HG02840 (cell line): ENCODE data around the gene UCK1.
"Not testable (repeated sequence)": the region's sequence is repeated elsewhere in the genome, so short reads cannot be mapped to it uniquely, and the experiment has no call there.

Source experiments
- ATAC-seq: cut with Tn5 transposase; IDR thresholded peaks from one replicate; pipeline ENCODE4 v1.9.1; 2021; ENCODE audit warnings: mild to moderate bottlenecking, moderate library complexity, moderate number of reproducible peaks; ENCODE audit not compliant: unreplicated experiment, low FRiP score

The UCK1 gene

DNA sequence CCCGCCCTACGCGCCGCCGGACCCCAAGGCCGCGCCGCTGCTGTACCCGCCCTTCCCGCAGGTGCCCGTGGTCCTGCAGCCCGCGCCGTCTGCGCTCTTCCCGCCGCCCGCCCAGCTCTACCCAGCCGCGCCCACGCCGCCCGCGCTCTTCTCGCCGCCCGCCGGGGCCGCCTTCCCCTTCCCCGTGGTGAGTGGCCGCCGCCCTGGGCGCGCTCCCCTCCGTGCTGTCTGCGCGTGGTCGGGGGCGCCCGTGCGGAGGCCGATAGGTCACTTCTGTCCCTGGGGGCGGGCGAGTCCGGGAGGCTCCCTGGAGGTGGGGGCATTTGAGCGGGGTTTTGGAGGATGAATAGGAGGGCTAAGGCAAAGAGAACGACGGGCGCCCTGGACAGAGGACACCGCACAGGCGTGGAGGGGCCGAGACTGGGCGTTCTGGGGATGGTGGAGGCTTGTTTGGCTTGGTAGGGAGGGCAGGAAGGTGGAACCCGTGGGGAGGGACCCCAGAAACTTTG, 23.8 kb upstream of the UCK1 start:
- no peak for ATAC-seq

DNA sequence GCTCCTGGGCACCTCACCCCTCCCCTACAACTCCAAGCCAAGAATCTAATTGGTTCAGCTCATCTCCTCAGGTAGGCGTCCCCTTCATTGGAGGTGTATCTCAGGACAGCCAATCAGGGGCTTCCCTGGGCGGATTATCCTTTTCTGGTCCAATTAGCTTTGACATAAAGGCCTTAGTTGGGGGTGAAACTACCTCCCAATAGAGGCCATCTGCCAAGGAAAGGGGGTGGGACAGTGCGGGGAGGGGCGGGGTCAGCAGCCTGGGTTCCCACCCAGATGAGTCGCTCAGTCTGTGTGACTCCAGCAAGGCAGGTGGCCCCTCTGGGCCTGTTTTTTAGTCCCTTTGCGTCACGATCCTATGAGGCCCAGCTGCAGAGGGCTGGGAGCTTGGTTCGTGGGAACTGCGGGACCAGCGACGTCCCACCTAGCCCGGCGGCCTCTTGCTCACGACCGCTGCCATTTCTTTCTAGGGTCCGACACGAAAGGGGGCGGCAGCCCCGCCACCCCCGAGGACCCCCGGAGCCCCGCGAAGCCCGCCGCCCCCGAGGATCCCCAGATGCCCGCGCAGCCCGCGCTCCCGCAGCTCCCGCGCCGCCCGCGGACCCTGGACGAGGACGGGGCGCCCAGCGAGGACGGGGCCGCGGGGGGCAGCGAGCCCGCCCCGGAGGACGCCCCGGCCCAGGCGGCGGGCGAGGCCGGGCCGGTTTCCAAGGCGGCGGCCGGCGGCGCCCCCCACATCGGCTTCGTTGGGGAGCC, 23.2 kb upstream of the UCK1 start:
- ATAC-seq, result no peak

DNA sequence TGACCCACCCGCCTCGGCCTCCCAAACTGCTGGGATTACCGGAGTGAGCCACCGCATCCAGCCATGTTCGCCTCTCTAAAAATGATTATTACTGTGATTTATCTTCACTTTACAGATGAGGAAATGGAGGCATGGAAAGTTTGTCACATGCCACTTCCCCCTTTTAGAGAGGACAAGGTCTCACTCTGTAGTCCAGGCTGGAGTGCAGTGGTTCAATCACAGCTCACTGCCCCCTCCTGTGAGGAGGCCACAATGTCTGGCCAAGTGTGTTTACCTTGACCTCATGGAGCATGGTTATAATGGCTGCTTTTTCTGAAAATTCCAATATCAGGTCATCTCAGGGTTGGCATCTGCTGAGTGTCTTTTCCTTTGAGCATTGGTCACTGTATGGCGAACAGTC, 21.0 kb upstream of the UCK1 start:
- ATAC-seq, result no peak

DNA sequence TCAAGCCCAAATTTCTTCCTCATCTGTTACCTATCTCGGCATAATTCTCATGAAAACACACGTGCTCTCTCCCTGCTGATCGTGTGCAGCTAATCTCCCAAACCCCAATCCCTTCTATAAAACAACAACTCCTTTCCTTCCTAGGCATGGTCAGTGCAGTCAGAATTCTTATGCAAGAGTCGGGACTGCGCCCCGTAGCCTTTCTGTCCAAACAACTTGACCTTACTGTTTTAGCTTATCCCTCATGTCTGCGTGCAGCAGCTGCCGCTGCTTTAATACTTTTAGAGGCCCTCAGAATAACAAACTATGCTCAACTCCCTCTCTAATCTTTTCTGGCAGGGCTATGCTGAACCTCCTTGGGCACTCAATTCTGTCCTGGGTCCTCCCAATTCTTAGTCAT, 19.4 kb upstream of the UCK1 start:
- ATAC-seq, result not testable (repeated sequence)

DNA sequence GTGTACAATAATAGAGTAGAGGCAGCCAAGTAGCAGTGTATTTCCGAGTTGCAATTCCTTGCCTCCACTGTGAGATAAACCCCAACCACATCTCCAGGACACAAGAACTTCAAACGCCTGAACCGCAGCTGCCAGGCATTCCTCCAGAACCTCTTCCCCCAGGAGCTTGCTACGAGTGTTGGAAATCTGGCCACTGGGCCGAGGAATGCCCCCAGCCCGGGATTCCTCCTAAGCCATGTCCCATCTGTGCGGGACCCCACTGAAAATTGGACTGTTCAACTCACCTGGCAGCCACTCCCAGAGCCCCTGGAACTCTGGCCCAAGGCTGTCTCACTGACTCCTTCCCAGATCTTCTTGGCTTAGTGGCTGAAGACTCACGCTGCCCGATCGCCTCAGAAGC, 18.1 kb upstream of the UCK1 start:
- not testable (repeated sequence) for ATAC-seq

DNA sequence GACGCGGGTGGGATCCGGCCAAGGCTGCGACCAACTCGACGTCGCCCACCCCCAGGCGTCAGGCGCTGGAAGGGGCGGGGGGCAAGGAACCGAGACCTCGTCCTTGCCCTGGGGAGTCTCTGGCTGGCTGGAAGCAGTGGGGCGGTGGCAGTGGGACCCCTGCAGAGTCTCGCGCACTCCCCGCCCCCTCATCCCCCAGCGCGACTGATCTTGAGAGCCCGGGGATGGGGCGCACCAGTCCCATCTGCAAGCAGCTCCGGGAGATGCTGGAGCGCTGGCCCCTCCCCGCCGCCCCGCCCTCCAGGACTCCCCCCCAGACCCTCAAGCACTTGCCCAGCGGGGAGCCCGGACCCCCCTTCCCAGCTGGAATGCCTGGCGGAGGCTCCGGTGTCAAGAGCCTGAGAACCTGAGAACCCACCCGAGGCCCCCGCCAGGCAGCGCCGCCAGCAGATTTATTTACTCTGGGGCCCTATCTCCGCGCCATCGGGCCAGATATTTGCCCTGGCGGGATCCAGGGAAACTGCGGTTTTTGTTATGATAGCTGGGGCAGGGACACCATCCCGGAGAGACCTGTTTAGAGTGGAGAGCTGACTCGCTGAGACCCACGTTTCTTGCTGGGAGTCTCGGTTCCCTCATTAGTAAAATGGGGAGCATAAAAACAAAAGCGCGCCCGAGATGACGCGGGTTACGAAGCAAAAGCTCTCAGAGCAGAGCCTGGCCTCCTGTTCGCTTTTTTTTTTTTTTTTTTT, 15.4 kb upstream of the UCK1 start:
- no peak for ATAC-seq

DNA sequence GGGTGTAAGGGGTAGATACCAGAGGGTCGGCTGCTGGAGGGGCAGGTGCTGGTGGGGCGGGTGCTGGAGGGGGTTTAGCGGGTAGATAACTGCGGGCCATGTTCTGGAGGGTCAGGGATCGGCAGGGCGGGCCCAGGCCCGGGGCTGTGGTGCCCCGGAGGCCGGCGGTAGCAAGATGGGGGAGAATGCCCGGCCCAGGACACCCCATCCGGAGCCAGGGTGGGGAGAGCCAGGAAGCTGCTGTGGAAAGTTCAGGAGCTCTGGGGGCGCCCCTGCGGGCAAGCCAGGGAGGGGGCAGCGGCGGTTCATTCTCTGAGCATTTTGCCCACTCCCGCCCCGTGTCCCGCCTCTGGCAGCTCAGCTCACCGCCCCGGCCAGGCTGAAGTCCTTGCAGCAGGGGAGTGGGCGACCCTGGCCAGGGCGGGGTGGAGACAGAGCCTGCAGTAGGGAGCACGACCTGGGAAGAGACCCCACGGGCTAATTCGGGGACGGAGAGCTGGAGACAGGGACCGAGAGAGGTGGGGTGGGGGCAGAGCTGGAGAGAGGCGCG, 14.8 kb upstream of the UCK1 start:
- no peak for ATAC-seq

DNA sequence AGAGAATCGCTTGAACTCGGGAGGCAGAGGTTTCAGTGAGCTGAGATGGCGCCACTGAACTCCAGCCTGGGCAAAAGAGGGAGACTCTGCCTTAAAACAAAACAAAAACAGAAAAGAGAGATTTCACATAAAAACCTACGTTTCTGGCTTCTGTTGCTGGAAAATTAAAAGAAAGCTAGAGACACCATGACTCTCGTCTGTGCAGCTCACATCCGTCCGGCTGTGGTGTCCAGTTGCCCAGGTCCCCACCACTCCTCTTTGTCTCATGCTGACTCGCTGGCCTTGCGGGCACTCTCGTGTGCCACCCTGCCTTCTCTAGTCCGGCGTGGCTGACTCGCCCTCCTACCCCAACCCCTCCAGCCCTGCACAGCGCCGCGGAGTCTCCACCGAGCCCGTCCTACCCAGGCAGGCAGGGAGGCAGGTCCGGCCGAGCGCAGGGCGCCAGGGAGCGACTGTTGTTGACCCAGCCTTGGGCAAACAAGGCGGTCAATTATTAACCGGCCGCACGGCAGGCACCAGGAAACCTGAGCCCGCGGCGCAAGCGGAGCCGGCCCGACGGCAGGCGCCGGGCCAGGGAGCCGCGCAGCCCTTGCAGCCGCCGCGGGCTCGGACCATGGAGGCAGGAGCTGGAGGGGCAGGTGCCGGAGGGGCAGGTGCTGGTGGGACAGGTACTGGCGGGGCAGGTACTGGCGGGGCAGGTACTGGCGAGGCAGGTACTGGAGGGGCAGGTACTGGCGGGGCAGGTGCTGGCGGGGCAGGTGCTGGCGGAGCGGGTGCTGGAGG, 14.1 kb upstream of the UCK1 start, which contains the start of gene PRRT1B:
Gene PRRT1B, plus strand, starts transcription at position 521 of the 783 bp plus-strand sequence. Its CDS starts 93 bp downstream, at position 614.
- ATAC-seq, result no peak

DNA sequence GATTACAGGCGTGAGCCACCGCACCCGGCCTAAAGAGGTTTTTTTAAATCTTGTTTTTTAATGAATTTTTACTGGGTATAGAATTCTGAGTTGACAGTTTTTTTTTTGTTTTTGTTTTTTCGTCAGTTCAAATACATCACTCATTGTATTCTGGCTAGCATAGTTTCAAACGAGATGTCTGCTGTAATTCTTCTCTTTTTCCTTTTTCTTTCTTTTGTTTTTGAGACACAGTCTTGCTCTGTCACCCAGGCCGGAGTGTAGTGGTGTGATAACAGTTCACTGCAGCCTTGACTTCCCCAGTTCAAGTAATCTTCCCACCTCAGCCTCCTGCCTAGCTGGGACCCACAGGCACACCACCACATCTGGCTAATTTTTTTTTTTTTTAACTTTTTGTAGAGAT, 12.1 kb upstream of the UCK1 start:
- no peak for ATAC-seq

DNA sequence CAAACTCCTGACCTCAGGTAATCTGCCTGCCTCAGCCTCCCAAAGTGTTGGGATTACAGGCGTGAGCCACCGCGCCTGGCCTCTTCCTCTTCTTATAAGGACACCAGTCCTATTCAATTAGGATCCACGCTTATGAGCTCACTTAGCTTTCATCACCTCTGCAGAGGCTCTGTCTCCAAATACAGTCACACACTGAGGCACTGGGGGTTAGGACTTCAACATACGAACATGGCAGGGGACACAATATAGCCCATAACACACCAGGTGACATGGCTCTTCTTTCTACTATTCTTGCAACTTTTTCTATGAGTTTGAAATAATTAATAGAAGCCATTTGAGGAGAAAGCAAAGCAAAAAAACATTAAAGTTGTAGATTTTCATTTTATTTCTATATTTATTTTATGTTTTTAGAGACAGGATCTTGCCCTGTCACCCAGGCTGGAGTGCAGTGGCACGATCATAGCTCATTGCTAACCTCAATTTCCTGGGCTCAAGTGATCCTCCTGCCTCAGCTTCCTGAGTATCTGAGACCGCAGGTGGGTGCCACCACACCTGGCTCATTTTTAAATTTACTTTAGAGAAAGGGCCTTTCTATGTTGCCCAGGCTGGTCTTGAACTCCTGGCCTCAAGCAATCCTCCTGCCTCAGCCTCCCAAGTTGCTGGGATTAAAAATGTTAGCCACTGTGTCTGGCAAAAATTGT, 8.3 kb upstream of the UCK1 start:
- no peak for ATAC-seq

DNA sequence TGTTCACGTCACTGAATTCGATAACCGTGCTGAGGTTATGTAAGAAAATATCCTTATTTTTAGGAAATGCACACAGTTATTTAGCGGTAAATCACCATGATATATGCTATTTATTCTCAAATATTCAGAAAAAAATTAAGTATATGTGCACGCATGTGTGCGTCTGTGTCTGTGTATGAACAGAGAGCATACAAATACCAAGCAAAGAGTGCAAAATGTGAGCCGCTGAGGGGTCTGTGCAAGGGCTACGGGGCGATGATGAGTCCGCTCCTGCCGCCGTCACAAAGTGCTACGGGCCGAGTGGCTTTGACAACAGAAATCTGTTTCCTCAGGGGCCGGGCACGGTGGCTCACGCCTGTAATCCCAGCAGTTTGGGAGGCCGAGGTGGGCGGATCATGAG, 6.9 kb upstream of the UCK1 start:
- no peak for ATAC-seq

DNA sequence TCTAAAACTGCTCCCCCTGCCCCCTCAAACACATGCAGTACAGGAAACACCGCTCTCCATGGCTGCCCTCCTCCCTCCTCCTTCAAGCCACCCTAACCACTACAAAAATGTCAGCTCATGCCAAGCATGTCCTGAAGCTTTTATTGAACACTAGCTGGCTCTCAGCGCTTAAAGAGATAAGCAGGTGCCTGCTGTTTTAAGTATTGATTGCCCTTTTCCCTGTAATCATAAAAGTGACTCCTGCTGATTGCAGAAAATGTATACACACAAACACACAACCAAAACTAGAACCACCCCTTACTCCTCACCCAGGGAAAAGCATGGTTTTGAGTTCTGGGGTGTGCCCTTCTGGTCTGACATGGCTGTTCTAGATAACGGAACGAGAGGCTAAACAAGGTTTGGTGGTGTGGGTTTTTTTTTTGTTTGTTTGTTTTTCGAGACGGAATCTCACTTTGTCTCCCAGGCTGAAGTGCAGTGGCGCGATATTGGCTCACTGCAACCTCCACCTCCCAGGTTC, 3.7 kb upstream of the UCK1 start:
- no peak for ATAC-seq

DNA sequence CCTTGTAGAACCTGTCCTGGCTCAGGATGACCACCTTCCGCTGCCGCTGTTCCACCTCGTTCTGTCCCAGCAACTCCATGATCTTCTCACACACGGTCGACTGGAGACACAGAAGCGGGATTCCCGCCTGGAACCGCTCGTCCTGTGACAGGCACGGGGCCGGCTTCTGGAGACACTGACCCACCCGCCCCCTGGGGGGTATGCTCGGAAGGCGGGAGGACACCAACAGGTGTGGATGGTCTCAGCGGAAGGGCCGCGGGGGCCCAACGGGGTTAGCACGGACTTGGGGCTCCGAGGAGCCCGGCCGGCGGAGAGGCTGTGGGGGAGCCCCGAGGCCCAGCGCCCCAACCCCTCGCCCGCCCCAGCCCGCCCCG, 530 bp downstream of the UCK1 start:
- ATAC-seq, result peak; percentile 7

DNA sequence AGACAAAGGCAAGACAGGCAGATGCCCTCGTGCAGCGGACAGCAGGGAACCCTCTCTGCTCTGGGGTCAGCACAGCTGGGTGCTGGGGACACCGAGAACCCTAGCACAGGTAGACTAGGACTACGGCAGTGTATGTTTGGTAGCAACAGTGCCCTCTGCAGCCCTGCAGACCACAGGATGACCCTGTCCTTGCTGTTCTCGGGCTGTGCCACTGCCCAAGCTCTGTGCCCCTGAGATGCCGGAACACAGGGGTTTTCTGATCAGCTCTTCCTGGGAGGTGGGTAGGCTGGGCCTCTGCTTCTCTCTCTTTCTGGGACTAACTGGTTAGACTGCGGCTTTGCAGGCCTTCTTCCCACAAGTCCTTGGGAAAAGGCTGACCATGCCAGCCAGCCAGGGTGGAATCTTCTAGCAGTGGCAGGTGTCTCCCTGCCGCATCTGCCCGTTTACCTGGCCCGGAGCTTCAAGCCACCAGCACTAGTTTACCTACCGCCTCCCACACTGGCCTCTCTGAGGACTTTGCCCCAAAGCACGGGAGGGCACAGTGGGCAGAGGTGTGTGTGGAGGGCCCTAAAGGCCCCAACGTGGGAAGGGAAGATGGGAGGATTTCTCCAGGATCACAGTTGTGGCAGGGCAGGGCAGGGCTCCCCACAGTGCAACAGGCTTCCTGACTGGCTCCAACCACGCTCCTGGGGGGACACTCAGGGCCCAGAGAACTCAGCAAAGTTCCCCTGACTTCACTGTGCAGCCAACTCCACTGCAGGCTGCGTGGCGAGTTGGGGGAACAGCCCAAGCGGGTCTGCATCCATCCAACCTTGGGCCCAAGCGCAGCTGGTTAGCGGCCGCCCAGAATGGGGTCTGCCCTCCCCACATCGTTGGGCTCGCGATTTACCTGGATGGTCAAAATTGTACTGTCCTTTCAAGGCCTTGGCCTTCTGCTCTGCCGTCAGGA, 1.2 kb downstream of the UCK1 start:
- no peak for ATAC-seq

DNA sequence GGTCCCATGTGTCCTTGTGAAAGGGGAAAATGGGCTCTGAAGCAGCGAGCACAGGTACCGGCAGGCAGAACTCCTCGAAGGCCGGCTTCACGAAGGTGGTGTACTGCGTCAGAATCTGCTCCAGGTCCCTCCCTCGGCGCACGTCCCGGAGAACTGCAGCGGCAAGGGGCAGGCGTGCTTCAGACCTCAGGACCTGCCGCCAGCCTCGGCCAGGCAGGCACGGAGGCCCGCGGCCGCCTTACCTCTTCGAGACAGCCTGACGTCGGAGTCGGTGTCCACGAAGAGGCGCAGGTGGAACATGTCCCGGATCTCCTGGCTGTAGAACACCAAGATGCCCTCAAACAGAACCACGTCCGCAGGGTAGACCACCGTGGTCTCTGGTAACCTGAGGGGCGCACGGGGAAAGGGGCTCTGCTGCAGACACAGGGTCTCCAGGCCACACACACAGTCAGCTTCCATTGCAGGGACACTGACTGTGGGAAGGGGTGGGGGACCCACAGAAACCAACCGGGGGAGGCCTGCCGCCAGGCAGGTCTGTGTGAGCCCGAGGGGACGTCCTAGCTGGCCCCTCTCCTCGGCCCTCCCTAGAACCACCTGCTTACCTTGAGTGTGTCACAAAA, 2.1 kb downstream of the UCK1 start:
- no peak for ATAC-seq

DNA sequence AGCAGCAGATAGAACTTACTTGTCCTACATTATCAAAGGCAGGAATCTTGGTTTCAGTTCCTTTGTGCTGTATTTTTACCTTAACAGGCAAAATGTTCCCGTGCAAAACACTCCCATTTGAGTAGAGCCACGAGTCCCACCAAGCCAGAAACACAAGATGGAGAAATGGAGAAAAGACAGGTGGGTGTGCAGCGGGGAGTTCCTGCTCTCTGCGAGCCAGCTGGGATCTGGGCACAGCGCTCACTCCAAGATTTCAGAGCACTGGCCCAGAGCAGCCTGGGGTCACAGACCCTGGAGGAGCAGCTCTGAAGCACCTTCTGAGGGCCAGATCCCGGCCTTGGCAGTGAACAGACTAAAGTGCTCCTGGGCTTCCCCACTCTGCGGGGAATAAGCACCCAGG, 2.9 kb downstream of the UCK1 start:
- ATAC-seq, result no peak

DNA sequence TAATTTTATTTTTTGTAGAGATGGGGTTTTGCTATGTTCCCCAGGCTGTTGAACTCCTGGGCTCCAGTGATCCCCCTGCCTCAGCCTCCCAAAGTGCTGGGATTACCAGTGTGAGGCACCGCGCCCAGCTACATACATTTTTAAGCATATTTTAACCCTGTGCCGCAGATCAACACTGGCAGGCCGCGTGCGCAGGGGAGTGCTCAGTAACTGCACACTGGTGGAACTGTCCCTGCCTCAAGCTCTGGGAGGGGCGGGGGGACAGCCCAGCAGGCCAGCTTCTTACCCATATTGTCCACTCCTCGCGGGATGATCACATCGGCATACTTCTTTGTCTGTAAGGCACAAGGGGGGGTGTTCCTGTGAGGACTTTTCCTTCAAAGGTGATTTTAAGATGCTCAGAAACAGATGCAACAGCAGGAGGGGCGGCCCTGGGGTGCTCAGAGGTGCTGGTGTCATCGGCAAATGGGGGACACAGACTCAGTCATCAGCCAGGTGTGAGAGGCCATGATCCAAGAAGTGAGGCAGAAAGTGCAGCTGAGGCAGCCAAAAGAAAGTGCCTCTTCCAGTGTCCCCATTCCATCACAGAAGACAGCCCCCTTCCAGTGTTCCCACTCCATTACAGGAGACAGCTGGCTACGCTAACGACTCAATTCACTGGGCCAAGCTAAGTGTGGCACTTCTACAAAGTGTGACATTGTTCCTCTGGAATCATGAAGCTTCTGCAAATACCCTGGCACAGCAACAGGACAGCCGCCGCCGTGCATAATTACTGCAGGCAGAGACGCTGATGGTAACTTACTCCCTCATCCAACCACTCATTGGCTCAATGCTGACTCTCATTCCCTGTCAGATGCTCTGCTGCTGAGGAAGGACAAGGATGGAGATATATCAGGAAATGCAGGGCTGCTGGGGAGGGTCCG, 5.2 kb downstream of the UCK1 start:
- ATAC-seq, result no peak
